Ureter (tissue), 1 donor: Measurements from ENCODE around the gene GLYAT. TPM values are rescaled to one million over a fixed set of nuclear protein-coding genes. Genes with fewer than 3 reads are reported as not detected.
"Not testable (repeated sequence)": the region's sequence is repeated elsewhere in the genome, so short reads cannot be mapped to it uniquely, and the experiment has no call there.

Experiments used
- DNase-seq: peaks from one replicate; pipeline ENCODE4 v3.0.0-alpha.2; 2020; ENCODE audit warnings: low spot score
- total RNA-seq: library from RNA; stranded (reverse); gene quantifications from one replicate; pipeline ENCODE4 v1.2.4, GENCODE V29; 2023
- donor health status: DM: yes; HTN: yes; CAD: no.

GLYAT gene
- total RNA-seq, 1 donor from 2014 or later = not detected

DNA sequence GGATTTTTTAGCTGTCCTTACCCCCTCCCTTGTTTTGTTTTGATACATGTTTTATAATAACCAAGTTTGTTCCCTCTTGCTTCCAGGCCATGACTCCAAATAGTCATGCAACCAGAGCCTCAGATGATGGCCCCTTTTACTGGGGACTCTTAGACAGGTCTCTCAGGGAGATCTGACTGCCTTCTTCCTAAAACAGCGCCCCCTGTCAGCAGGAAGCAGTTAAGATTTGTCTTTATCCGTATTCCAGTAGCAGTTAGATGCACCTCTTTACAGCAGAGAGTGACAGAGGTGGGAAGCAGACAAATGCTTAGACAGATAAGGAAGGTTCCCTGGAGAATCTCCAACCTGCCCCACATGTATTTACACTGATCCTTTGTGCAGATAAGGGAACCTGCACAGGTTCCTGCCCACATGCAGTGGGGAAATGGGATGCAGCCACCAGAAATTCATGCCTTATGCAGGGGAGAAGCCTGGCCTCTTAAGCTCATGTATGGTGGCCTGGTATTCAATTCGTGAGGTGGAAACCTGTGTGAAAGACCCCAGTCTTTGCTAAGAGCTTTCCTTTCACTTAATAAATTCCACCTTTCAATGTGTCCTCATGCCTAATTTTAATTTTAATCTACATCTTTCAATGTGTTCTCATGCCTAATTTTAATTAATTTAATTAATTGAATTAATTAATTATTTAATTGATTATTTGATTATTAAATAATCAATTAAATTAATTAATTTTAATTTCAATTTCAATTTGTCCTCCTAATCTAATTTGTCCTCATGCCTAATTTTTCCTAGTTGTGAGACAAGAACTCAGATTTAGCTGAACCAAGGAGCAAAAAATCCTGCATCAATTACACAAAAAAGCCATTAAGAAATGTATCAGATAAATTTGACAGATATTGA, 11.5 kb upstream of the GLYAT start:
- no peak for DNase-seq

GRCh38 chr11:58742140-58742539, 10.4 kb upstream of the GLYAT start:
- no peak for DNase-seq

GRCh38 chr11:58741127-58741526, 9.4 kb upstream of the GLYAT start:
- DNase-seq = no peak

- DNase-seq = no peak
Measured at GRCh38 chr11:58740447-58740846, 8.7 kb upstream of the GLYAT start.

DNA sequence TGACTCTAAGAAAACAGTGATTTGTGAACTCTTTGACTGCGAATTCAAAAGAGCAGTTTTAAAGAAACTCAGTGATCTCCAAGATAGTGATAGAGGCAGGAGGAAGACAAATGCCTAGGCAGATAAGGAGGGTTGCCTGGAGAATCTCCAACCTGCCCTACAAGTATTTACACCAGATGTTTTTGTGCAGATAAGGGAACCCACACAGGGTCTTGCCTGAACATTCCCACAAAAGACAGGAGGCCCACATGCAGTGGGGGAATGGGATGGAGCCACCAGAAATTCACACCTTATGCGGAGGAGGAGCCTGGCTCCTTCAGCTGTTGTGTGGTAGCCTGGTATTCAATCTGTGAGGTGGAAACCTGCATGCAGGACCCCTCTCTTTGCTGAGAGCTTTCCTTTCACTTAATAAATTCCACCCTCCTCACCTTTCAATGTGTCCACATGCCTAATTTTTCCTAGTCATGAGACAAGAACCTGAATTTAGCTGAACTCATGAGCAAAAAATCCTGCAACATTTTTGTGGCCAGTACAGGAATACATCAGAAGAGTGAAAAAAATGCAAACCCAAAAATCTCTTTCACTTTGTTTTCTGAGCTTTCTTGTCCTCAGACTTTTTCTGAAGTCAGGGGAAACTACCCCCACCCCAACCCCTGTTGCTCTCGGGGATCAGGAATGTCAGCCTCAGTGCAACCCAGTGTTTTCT, 8.1 kb upstream of the GLYAT start:
- DNase-seq = no peak

DNA sequence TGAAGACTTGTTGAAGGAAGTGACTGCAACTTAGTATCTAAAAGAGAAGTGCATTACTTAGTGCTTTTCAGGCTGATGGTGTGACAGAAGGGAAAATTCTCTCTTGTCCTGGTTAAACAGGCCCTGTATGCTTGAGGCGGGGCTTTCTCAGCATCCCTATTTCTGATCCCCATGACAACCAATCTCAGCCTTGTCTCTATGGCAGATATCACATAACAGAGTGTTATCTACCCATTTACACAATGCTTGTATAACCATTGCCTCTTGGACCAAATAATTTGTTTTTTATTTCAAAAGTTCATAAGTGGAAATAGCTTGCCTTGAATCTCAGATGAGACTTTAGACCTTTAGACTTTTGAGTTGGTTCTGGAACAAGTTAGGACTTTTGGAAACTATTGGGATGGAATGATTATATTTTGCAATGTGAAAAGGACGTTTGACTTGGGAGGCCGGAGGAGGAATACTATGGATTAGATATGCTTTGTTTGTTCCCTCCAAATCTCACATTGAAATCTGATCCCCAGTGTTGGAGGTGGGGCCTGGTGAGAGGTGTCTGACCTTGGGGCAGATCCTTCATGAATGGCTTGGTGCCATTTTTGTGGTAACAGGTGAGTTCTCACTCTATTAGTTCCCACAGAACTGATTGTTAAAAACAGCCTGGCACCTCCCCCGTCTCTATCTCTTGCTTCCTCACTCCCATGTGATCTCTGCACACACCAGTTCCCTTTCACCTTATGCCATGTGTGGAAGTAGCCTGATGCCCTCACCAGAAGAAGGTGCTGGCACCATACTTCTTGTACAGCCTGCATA, 3.1 kb upstream of the GLYAT start:
- DNase-seq = no peak

DNA sequence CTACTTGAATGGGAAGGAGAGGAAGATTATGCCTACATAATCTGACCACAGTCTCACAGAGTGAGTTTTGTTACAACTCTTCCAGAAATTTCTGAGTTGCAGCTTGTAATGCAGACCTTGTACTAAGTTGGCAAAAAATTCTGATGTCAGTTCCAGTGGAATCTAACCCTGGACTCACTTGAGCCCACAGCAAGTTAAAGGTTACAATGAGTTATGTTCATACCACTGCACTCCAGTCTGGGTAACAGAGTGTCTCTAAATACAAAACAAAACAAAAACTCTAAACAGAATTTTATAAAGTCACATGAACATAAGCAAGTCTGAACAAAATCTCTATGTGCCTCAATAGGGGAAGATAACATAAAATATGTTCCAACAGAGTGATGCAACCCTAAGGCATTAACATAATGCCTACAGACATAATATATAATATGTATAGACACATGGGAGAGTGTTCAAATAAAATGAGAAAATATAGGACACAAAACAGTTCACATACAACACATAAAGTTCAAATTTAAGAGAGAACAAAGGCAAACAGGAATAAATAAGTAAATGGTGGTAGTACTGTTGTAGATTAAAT, 1.1 kb downstream of the GLYAT start:
- DNase-seq = no peak

DNA sequence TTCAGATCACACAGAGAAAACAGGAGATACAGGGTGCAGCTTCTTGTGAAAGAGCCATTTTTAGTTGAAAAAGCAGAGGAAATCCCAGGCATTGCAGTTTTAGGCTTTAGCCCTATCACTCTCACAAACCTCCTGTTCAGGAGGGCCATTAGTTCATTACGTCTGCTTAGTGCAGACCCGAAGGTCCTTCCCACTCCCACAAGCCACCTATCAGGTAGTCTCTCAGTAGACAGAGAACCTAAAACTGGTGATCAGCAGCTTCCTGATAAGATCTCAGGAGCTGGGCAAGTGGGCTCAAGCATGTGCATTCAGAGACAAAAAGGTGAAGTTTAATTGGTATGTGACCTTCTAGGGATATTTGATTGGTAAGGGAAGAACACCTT, 4.3 kb downstream of the GLYAT start:
- DNase-seq = no peak

GRCh38 chr11:58726737-58727414, 4.9 kb downstream of the GLYAT start:
- DNase-seq = no peak

DNA sequence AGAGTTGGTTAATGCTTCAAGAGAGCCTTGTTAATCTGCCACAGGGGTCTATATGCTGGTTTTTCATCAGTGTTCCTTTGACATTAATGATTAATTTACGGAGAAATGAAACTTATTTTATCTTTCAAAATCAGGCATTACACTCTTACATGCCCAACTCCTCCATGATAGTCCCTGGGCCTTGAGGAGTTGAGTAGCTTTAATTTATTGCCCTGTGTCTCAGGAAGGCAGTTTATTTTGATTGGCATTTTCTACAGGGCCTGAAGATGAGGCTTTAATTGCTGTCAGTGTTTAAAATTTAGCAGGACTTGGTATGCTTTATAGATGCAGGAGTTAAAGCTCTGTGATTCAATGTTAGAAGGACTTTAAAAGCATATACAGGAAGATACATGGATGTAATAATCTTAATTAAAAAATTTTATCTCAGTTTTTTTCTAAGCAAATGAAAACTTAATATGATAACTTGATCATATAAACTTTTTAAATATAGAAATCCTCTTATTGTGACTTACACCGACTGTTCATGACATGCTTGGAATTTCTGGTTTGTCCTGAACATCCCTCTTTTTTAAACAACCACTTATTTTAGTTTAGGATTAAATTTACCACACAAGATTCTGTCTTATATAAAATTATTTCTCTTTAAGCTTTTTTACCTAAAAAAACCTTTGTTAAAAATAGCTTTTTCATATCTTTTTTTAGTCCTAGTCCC, 12.2 kb downstream of the GLYAT start:
- DNase-seq = no peak

GRCh38 chr11:58712531-58712930, 19.2 kb downstream of the GLYAT start:
- no peak for DNase-seq

GRCh38 chr11:58711832-58712231, 19.9 kb downstream of the GLYAT start:
- DNase-seq = no peak

- no peak for DNase-seq
Measured at GRCh38 chr11:58707767-58708166, 24.0 kb downstream of the GLYAT start.

DNA sequence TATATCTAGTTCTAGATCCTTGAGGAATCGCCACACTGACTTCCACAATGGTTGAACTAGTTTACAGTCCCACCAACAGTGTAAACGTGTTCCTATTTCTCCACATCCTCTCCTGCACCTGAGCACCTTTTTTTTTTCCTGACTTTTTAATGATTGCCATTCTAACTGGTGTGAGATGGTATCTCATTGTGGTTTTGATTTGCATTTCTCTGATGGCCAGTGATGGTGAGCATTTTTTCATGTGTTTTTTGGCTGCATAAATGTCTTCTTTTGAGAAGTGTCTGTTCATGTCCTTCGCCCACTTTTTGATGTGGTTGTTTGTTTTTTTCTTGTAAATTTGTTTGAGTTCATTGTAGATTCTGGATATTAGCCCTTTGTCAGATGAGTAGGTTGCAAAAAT, 34.9 kb downstream of the GLYAT start:
- not testable (repeated sequence) for DNase-seq

DNA sequence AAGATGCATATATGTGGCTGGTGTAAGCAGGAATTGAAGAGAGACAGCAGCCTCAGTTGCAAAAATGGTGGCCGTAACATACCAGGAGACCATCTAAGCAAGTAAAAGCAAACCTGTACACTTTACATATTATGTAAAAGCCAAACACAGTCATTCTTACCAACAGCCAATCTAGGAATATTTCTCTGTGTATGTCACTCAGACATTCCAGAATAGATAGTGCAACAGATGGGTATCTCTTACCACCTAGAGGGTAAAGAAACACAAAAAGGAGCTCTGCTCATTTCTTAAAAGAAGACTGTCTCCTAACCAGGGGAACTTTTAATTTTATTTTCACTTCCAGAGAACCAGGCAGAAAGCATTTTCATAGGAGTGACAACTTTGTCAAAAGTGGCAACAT, 38.7 kb downstream of the GLYAT start:
- DNase-seq = no peak

- no peak for DNase-seq
Measured at GRCh38 chr11:58691675-58692074, 40.1 kb downstream of the GLYAT start.

DNA sequence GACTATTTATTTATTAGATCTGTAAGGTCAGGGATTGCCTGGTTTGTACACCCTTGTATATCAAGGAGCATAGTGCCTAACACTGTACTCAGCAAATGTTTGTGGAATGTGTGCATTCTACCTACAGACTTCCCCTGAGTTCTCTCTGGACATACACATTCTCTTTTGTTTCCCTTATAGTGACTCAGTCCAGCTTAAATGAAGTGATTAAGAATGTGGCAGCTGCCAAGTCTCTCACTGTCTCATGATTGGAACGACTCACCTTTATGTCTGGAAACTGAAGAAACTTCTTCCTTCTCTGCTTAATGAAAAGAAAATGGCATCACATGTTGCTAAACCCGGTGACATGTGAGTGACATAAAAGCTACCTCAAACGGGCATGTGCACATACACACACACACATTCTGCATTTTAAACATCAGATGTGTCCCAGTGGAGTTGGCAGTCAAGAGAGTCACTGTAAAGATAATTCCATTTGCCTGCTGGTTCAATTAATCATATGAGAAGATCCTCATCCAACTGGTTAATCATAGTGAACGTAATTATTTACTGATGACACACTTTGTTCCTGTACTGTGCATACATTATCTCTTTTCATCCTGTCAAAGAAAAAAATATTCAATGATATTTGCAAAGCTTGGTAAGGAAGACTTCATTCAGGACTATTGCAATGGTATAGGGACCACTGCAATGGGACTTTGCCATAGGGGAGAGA, 42.8 kb downstream of the GLYAT start:
- DNase-seq = no peak

GRCh38 chr11:58685973-58686722, 45.6 kb downstream of the GLYAT start:
- no peak for DNase-seq

GRCh38 chr11:58682660-58683059, 49.1 kb downstream of the GLYAT start:
- not testable (repeated sequence) for DNase-seq
